Ovary (tissue), 9 donors: ENCODE results near the gene GABRQ. TPM values are rescaled to one million over a fixed set of nuclear protein-coding genes. Genes with fewer than 3 reads are reported as not detected.

Experiments used
- DNase-seq, 5 donors: peaks; one replicate each; pipeline ENCODE4 v3.0.0-alpha.2; 2019 to 2020
- H3K27ac ChIP-seq, 2 donors: fragments of 200-600 bp; one replicate each; pipeline versions ENCODE4 v1.5.1 to v1.8.0; 2019 to 2022
- H3K27me3 ChIP-seq: fragments of 200-600 bp; one replicate; pipeline ENCODE4 v1.8.0; 2022
- H3K36me3 ChIP-seq: fragments of 200-600 bp; sonication (generic); one replicate; pipeline ENCODE4 v1.5.1; 2019
- H3K4me1 ChIP-seq: one replicate; pipeline ENCODE4 v1.8.1; 2013; ENCODE audit warnings: mild to moderate bottlenecking, moderate library complexity; ENCODE audit not compliant: insufficient read depth
- H3K4me3 ChIP-seq: fragments of 200-600 bp; sonication (generic); one replicate; pipeline ENCODE4 v1.5.1; 2017
- H3K9me3 ChIP-seq, 2 donors: fragments of 200-600 bp in 1 of 2; sonication (generic) in 1 of 2; one replicate each; pipeline versions ENCODE4 v1.5.1 to v1.8.1; 2013 to 2019; ENCODE audit warnings: mild to moderate bottlenecking in 1 of 2, moderate library complexity in 1 of 2
- EP300 ChIP-seq: sonication (generic); formaldehyde crosslinking; IDR thresholded peaks from one replicate; pipeline ENCODE4 v1.6.1; 2017; ENCODE audit warnings: antibody characterized with exemption
- POLR2A ChIP-seq: fragments of 450-650 bp; IDR thresholded peaks from one replicate; pipeline ENCODE4 v1.6.1; 2017; ENCODE audit warnings: antibody characterized with exemption, mild to moderate bottlenecking, moderate library complexity
- WGBS, 3 donors: extraction: QIAGEN DNeasy Blood & Tissue Kit in 1 of 3; methylation state at CpG; one replicate each; pipeline versions ENCODE4 v1.1.5 to v1.1.7; 2013 to 2017; 5-methylcytosine and 5-hydroxymethylcytosine counted together
- intact Hi-C, 4 donors: fragments of 100-400 bp; cut with DNase I; formaldehyde crosslinking; loops; one replicate each; pipeline versions ENCODE4 v1.11.0 to v1.15.1; 2022 to 2023
- polyA plus RNA-seq, 2 donors: library from polyadenylated mRNA; stranded (reverse); fragments of 200-250 nt in 1 of 2; fragments of 350-450 nt in 1 of 2; fragmentation: Illumina TruSeq in 1 of 2; extraction: RNeasy Lipid Tissue Mini Kit (QIAGEN cat#74804) in 1 of 2; gene quantifications; one replicate each; pipeline ENCODE4 v1.2.3, GENCODE V29; 2013 to 2014
- total RNA-seq, 7 donors: library from RNA; depleted of rRNA in 2 of 7; stranded (reverse); fragments of >200 nt in 2 of 7; fragmentation: NEBNext Ultra II Directional in 3 of 7; extraction: Animal tissue kit (Norgen Biotek cat#: 25700) in 3 of 7; gene quantifications; one replicate each; pipeline versions ENCODE4 v1.1.0 to v1.2.4, GENCODE V29; 2016 to 2023
- TF ChIP-seq, protein P1 (sequence below), 3 donors: fragments of 450-650 bp in 2 of 3; fragments of 200-600 bp in 1 of 3; IDR thresholded peaks; one replicate each; pipeline versions ENCODE4 v1.5.1 to v1.8.0; 2016 to 2022; ENCODE audit warnings: antibody characterized with exemption in 3 of 3, mild to moderate bottlenecking in 1 of 3
- donor health status: DM: no; HTN: no; CAD: no; lungs with moderate emphysema.
- donor health status: DM: no; HTN: no; CAD: no.
- donor health status: Bipolar disorder and iron deficiency.
- donor health status: DM: yes; HTN: yes; CAD: no.
- donor health status: DM: no; HTN: no; CAD: no.
- donor health status: DM: yes; HTN: yes; CAD: no.

Gene GABRQ
- total and polyA plus RNA-seq, 9 donors: 0.03 to 0.23 (median 0.12) TPM; not detected in 4

DNA sequence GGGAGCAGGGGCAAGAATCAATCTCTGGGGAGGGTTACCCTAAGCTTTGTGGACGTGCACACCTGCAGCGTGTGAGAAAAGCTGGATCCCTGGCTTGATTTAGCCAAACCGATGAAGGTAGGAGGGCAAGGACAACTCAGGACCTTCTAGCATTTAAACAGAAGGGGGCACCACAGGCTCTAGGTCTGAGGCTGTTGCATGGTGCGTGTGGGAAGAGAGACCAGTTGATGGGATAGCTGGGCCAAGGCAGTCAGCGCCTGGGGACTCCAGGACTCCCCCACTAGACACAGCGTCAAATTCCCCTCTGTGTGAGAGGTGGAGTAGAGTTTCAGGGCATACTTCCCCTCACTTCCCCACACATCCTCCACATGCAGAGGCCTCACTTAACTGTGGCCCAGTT, 4.3 kb downstream of the GABRQ start:
- WGBS, 3 donors: 41 to 50% (median 42%) methylated on average over 6 of the region's 6 CpGs
- Histone ChIP-seq H3K4me3 (no peak overlapping the region), H3K9me3 (no peaks in the 10 kb centered on the region), H3K27me3 (no peaks in the 10 kb centered on the region), H3K4me1 (no peaks in the 10 kb centered on the region), H3K36me3 (no peaks in the 10 kb centered on the region), H3K27ac (no peak overlapping the region)
- TF ChIP-seq EP300 (no peak), POLR2A (no peak)
- TF ChIP-seq, protein P1, sequence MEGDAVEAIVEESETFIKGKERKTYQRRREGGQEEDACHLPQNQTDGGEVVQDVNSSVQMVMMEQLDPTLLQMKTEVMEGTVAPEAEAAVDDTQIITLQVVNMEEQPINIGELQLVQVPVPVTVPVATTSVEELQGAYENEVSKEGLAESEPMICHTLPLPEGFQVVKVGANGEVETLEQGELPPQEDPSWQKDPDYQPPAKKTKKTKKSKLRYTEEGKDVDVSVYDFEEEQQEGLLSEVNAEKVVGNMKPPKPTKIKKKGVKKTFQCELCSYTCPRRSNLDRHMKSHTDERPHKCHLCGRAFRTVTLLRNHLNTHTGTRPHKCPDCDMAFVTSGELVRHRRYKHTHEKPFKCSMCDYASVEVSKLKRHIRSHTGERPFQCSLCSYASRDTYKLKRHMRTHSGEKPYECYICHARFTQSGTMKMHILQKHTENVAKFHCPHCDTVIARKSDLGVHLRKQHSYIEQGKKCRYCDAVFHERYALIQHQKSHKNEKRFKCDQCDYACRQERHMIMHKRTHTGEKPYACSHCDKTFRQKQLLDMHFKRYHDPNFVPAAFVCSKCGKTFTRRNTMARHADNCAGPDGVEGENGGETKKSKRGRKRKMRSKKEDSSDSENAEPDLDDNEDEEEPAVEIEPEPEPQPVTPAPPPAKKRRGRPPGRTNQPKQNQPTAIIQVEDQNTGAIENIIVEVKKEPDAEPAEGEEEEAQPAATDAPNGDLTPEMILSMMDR (IDR thresholded peaks at IDR 0.05): no peak
- DNase-seq: no peak
- intact Hi-C loops: no loop called here

DNA sequence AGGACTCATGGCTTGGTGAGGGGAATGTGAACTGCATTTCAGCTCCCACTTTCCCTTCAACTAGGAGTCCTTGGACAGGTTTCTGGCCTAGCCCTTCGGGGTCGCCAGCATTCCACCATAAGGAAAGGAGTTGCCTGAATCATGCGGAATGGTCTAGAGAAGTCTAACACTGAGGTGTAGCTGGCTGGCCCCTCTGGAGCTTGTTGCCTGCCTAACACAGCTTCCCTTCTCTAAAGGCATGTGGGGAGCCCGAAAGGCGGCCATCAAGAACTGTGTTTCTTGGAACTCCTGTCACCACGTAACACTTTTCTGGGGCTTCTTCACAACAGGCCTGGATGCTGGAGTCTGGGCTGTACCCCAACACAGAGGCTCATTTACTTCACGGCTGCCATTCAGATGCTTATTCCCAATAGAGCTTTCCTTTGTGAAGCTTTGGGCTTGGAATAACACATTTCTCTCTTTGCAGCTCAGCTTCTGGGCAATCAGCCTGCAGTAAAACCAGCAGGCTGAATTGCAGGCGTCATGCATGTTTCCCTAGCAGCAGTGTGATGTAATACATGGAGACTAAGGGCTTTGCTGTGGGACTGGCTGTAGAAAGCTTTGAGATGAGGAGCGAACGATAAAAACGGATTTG, 5.4 kb downstream of the GABRQ start:
- no peaks in the 10 kb centered on the region for H3K36me3 ChIP-seq
- H3K4me1 ChIP-seq: no peaks in the 10 kb centered on the region
- TF ChIP-seq POLR2A (no peak), EP300 (no peak)
- TF ChIP-seq, protein P1 (IDR thresholded peaks at IDR 0.05): no peak
- 71 to 77% (median 73%) methylated on average over 11 of the region's 11 CpGs for WGBS, 3 donors
- H3K27ac ChIP-seq: no peak overlapping the region
- no peak for DNase-seq
- H3K27me3 ChIP-seq: no peaks in the 10 kb centered on the region
- no peaks in the 10 kb centered on the region for H3K9me3 ChIP-seq
- intact Hi-C loops: no loop called here
- H3K4me3 ChIP-seq: no peak overlapping the region

DNA sequence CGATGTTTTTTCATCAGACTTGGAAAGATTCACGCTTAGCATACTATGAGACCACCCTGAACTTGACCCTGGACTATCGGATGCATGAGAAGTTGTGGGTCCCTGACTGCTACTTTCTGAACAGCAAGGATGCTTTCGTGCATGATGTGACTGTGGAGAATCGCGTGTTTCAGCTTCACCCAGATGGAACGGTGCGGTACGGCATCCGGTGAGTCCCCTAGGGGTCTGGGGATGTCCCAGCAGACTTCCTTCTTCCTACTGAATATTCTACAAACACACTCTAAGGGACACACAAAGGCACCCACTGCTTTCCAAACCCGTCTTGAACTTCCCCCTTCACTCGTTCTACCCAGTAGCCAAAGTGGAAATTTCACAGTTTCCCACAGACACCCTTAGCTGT, 9.3 kb downstream of the GABRQ start:
- intact Hi-C loops: no loop called here
- H3K9me3 ChIP-seq: no peaks in the 10 kb centered on the region
- no peaks in the 10 kb centered on the region for H3K36me3 ChIP-seq
- 71 to 78% (median 75%) methylated on average over 12 of the region's 12 CpGs for WGBS, 3 donors
- H3K27me3 ChIP-seq: no peaks in the 10 kb centered on the region
- DNase-seq: no peak
- no peak overlapping the region for H3K4me3 ChIP-seq
- TF ChIP-seq EP300 (no peak), POLR2A (no peak)
- TF ChIP-seq, protein P1 (IDR thresholded peaks at IDR 0.05): no peak
- H3K4me1 ChIP-seq: no peaks in the 10 kb centered on the region
- no peak overlapping the region for H3K27ac ChIP-seq

DNA sequence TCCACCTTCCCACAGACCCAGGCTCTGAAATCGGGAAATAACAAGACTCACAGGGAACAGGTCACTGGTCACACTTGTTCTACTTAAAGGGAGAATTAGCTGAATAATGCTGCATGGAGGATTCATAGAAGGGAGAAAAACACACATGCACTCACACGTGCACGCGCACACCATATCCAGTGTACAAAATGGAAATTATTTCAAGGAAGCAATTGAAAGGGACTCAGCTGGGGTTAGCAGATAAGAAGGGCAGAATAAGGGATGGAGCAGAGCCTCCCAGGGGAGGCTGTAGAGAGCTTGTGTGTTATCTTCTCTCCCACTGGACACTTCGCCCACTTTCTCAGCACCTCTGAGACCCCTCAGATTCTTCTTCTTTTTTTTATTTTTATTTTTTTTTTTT, 10.3 kb downstream of the GABRQ start:
- intact Hi-C loops: no loop called here
- TF ChIP-seq EP300 (no peak), POLR2A (no peak)
- TF ChIP-seq, protein P1 (IDR thresholded peaks at IDR 0.05): no peak
- Histone ChIP-seq H3K27me3 (no peaks in the 10 kb centered on the region), H3K27ac (no peak overlapping the region), H3K4me3 (no peak overlapping the region), H3K36me3 (no peaks in the 10 kb centered on the region), H3K9me3 (no peaks in the 10 kb centered on the region), H3K4me1 (no peaks in the 10 kb centered on the region)
- WGBS, 3 donors: 77 to 84% (median 81%) methylated on average over 5 of the region's 5 CpGs
- DNase-seq: no peak
